ENCODE results near the gene RGSL1. TPM values are rescaled to one million over a fixed set of nuclear protein-coding genes. Genes with fewer than 3 reads are reported as not detected.

The RGSL1 gene
- total and polyA plus RNA-seq, 9 of the 15 experiments (the other 6 are each of a cell fraction or from before 2014, with no cell fraction given) = 0.03 TPM; not detected in 8

- TF ChIP-seq RERE (CRISPR knock-in tag; IDR thresholded peaks at IDR 0.05; ENCODE audit: borderline replicate concordance) (no peak), BRF2 (IDR thresholded peaks at IDR 0.05; ENCODE audit: borderline replicate concordance, insufficient read depth, insufficient read length) (no peak), ZNF830 (CRISPR knock-in tag; IDR thresholded peaks at IDR 0.05) (no peak), LEF1 (IDR thresholded peaks at IDR 0.05) (0 out of 2 replicates have a peak, but pooled peaks have one; percentile 31), CBX3 (IDR thresholded peaks at IDR 0.05; ENCODE audit: borderline replicate concordance in 1 of 2, low read length in 2 of 2) (peak in 1 of 2 experiments; percentile 73; a peak in 2 of 3 replicates), FUS (optimal IDR thresholded peaks at IDR 0.05; ENCODE audit: low read depth, low read length) (no peak), ZNF280A (IDR thresholded peaks at IDR 0.05; ENCODE audit: low read depth, partially characterized antibody) (peak; percentile 49), KLF13 (tag; IDR thresholded peaks at IDR 0.05; ENCODE audit: borderline replicate concordance, low read depth) (no peak), IRF2 (CRISPR knock-in tag; IDR thresholded peaks at IDR 0.05) (no peak), MYNN (IDR thresholded peaks at IDR 0.05) (no peak), MYNN (CRISPR knock-in tag; IDR thresholded peaks at IDR 0.05) (no peak), ZNF143 (CRISPR knock-in tag; IDR thresholded peaks at IDR 0.05) (no peak), RUNX1 (IDR thresholded peaks at IDR 0.05; ENCODE audit: low read depth) (no peak), ZNF696 (CRISPR knock-in tag; conservative IDR thresholded peaks at IDR 0.05) (no peak), RBM22 (IDR thresholded peaks at IDR 0.05; ENCODE audit: low read depth, low read length, poor library complexity, severe bottlenecking) (no peak), THAP7 (CRISPR knock-in tag; IDR thresholded peaks at IDR 0.05) (no peak), YY1 (IDR thresholded peaks at IDR 0.05; ENCODE audit: borderline replicate concordance in 1 of 3, control insufficient read depth in 1 of 3, extremely low read depth in 1 of 3, insufficient read depth in 3 of 3, insufficient read length in 1 of 3, insufficient replicate concordance in 2 of 3, low read depth in 1 of 3, low read length in 2 of 3) (no peak), TRIM28 (IDR thresholded peaks at IDR 0.05) (peak; percentile 68; the same call in 1 of the 2 replicates), FOXJ3 (CRISPR knock-in tag; IDR thresholded peaks at IDR 0.05) (no peak), ZNF217 (CRISPR knock-in tag; IDR thresholded peaks at IDR 0.05) (no peak)
Measured at GRCh38 chr1:182478238-182478637, 28.3 kb downstream of the RGSL1 start (continued).
